Measurements from ENCODE around the gene ARFGEF2.

DNA sequence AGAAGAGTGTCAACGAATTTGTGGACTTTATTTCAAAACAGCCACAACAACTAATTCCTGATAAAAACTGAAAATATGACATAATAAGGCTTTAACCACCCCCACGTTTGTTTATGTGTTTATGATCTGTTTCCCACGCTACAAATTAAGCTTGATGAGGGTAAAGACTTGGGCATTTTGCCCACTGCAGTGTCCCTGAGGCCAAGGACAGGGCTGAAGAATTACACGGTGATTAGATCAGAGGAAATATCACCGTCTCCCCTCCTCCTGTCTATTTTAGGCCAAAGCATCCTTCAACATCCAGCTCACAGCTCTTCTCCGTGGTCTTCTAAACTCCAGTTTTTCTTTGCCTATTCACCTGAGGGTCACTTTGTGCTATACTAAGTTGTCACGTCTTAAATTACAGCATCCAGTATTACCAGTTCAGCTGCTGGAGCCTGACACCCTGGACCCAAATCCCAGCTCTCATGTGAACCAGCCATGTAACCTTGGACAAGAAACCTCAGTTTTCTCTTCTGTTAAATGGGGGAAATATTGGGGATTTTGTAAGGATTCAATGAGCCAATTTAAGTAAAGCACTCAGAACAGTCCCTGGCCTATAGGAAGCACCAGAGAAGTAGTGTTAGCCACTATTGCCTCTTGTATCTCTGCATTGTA is 15.2 kb upstream of the ARFGEF2 start:
- TF ChIP-seq, protein P1, sequence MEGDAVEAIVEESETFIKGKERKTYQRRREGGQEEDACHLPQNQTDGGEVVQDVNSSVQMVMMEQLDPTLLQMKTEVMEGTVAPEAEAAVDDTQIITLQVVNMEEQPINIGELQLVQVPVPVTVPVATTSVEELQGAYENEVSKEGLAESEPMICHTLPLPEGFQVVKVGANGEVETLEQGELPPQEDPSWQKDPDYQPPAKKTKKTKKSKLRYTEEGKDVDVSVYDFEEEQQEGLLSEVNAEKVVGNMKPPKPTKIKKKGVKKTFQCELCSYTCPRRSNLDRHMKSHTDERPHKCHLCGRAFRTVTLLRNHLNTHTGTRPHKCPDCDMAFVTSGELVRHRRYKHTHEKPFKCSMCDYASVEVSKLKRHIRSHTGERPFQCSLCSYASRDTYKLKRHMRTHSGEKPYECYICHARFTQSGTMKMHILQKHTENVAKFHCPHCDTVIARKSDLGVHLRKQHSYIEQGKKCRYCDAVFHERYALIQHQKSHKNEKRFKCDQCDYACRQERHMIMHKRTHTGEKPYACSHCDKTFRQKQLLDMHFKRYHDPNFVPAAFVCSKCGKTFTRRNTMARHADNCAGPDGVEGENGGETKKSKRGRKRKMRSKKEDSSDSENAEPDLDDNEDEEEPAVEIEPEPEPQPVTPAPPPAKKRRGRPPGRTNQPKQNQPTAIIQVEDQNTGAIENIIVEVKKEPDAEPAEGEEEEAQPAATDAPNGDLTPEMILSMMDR (IDR thresholded peaks at IDR 0.05; ENCODE audit: control extremely low read depth in 1 of 3, insufficient read depth in 1 of 3, low read depth in 1 of 3, low read length in 3 of 3), result no peak
- no peak for TF ChIP-seq CREB1 (IDR thresholded peaks at IDR 0.05)
- no peak for TF ChIP-seq JUN (IDR thresholded peaks at IDR 0.05; ENCODE audit: low read depth, low read length)
- no peak for TF ChIP-seq SP1 (IDR thresholded peaks at IDR 0.05; ENCODE audit: low read depth, low read length)

All from H1 (cell line).